ENCODE measurements around the gene TBPL1.

Gene TBPL1

DNA sequence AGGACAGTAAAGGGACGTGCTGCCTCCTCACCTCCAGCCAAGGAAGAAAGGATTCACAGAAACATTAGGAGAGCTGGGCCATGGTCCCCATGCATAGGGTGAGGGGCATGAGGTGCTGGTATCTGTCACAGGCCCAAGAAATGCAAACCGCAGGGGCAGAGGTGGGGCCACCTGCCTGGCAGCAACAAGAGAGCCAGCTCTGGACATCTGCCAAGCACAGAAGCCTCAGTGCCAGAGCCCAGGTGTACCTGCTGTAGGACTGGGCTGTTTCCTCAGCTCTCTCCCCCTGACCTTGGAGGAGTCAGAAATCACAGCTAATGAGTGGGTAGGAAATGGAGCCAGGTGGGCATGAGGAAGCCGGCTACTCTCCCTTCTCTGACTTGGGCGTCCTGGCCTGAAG is 54.1 kb downstream of the TBPL1 start:
- no peak for DNase-seq (ENCODE audit: low spot score)

DNA sequence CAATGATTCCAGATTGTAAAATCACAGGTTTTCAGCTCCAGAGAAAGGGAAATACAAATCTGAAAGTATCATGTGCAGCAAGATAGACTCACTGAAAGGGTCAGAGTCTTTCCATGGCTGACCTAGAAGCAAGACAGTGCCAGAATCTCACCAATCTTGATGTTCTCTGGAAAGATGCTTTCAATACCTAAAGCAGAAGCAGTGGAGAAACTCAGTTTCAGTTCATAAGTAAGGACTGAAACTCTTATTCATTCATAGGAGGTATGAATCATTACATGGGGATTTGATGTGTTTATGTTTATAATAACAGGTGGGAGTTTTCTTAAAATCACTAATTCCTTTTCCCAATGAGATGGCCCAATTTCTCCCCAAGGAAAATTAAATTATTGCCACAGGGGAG is 56.9 kb downstream of the TBPL1 start:
- DNase-seq (ENCODE audit: low spot score): no peak

DNA sequence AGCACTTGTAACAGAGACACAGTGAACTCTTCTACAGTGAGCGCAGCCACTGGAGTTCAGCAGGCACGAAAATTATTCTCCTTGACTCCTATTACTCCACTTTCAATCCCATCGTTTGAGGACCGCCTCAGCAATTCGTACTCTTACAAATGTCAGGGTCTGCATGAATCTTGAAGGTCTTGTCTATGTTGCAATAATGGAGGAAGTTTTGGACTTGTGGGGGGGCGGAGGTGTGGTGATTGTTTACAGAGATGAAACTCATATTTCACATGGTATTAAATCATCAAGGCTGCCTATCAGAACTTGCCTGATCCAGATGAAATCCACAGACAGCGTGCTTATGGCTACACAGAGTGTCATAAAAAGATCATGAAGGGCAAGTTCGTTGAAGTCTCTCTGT is 57.4 kb downstream of the TBPL1 start:
- no peak for DNase-seq (ENCODE audit: low spot score)

DNA sequence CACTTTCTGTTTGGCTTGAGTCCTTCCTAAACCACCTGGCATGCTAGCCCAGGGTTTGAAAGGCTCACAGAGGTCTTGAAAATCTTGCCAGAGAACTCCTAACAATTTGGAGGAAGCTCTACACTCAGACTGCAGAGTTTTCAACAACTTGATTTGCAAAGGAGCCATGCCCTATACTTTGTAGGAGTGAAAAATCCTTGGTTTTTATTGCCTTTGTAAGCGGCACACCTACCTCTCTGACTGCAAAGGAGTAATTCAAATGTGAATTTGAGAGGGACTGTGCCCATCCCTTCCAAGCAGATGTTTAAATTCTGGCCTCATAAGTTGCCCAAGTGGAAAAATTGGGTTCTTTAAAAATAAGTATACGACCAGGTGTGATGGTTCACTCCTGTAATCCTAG is 58.0 kb downstream of the TBPL1 start:
- DNase-seq (ENCODE audit: low spot score): no peak

DNA sequence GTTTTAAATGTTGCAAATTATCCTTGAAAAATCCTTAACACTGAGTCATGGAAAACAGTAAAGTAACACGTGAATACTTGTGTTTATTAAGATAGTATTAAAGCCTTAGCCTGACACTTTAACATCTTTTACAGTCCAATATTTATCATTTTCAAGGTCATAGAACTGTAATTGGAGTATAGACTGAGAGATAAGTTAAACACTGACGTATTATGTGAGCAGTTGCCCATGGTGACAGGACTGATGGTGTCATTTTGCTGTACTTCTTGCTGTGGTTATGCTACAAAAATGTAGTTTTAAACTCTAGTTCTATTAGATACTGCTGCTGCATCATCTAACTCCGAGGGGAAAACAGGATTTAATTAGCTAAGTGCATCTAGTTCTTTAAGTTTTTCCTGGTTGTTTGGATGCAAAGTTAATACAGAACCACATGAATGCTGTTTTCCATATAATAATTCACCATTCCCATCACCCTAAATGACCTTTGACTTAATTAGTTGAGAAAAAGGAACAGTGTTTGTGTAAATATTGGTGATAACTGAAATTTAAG is 61.6 kb downstream of the TBPL1 start:
- DNase-seq (ENCODE audit: low spot score): no peak

DNA sequence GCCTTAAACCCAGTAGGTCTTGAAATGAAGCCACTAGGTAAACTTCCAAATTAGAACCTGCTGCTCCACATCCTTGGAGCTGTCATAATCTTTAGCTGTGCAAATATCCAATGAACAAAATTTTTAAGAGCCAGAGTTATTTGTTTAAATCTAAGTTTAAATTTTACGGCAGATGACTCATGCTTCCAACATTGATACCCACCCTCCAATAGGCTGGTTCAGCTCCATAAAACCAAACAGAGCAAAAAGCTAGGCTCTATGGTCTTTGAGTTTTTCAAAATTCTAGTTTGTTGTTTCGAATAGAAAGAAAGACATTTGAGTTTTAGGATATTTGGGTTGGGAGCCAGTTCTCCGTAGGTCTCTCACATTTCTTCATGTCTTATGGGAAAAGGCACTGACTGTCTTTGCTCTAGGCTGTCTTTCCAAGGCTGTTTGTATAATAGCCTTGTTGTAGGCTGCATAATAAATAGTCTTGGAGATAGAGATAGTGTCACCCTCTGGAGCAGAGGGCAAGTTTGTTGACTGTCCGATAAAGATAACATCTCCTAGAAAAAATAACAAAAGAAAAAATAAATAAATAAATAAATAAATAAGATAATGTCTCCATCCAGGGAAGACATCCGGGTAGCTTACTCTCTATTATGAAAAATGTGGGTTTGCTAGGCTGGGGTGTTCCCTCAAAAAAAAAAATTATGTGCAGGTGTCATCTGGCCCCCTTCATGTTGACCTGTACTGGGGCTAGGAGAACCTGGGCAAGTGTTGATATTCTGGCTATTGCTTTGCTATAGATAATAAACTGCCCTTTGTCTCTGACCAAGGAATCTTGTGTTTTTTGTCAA is 62.9 kb downstream of the TBPL1 start:
- DNase-seq (ENCODE audit: low spot score): no peak

DNA sequence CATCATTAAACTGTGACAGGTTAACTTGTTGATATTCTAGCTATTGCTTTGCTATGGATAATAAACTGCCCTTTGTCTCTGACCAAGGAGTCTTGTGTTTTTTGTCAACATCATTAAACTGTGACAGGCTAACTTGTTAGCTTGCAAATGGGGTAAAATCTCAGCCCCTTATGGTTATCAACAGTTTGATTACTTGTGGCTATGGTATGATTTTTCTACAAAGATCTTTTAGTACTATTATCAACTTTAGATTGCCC is 63.5 kb downstream of the TBPL1 start:
- no peak for DNase-seq (ENCODE audit: low spot score)

DNA sequence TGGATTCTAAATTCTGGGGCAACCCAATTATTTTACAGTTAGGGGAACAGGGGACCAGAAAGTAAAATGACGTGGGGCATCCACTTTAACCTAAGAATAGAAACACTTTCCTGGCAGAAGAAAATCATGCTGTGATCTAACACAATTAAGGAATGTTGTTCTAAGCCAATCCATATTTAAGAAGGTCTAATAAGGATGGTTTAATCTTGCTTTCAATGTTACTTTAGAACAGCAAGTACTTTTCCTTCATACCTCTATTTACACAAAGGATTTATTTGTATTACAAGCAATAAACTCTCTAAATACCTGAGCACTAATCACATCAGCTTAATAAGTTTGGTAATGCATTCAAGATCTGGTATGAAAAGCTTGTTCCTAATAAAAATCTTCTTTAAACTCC is 67.0 kb downstream of the TBPL1 start:
- no peak for DNase-seq (ENCODE audit: low spot score)

DNA sequence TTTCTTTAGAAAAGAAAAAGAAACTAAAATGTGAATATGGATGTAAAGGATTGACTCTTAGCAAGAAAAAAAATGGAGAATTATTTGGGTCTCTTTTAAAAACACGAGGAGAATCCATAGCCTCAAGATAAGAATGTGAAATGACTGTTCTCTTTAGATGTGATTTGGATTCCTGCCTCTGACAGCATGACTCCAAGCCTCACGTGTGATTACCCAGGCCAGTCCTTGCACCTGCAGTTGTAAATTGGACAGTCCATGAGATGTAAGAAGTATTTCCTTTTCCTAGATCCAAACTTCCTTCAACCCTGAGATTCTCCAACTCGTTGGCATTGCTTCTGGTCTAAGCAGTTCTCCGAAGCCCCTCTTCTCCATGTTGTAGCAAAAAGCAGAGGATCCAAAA is 67.5 kb downstream of the TBPL1 start:
- no peak for DNase-seq (ENCODE audit: low spot score)

DNA sequence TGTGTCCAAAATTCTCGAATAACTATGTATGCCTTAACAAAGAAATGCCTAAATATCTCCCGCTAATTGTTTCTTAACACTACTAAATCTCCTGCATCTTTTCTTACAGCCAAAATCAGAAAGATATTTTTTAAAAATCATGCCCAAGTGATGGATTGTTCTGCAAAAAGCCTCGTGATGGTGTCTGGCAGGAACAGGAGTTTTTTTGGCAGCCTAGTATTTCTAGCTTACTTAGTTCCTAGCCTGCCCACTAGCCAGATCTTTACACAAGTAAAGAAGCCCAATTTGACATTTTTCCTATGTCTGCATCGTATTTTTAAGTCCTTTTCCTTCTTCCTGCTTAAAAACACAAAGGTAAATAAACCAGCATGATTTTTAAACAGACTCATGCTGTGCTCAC is 67.9 kb downstream of the TBPL1 start:
- no peak for DNase-seq (ENCODE audit: low spot score)

DNA sequence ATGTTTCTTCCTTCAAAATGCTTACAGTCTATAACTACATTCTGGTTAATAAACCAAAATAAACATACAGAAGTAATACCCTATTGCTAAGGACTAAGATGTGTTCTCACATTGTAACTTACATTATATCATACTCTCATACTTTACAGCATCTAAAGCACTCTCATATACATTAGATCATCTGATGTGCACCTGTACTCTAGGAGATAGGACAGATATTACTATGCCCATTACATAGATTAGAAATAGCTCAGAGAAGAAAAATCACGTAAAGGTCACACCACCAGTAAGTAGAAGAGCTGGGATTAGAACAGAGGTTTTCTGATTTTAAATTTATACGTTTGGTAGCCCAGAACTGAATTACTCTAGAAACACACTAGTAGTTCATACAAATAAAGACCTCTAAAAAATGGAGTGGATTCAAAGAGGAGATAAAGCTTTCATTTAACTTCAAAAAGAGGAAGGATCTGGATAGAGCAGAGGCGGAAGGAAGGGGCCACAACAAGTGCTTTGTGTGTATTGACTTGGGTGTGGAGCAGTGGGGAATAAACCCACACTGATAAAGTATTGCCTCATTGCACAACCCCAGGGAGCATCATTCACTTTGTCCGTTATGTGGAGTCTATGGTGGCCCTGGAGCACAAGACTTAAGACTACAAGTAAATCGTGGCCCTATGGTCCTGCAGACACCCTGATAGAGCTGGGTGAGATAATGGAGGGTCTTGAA is 68.5 kb downstream of the TBPL1 start:
- no peak for DNase-seq (ENCODE audit: low spot score)

DNA sequence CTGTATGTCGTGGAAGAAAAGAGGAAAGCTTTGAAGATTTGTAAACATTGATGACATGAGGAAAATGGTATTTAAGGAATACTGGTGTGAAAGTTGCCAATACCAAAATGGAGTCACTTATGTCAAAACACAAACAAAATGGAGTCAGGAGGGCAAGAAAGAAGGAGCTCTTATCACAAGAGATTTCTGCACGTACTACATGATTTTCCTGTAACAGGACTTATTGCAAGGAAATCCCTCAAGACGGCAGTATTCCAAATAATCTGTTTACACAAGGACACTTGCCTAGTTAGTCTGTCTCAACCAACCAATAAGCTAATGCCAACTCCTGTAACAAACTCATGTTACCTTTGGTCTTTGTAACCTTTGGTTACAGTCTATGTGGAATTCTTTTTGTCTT is 69.6 kb downstream of the TBPL1 start:
- no peak for DNase-seq (ENCODE audit: low spot score)

DNA sequence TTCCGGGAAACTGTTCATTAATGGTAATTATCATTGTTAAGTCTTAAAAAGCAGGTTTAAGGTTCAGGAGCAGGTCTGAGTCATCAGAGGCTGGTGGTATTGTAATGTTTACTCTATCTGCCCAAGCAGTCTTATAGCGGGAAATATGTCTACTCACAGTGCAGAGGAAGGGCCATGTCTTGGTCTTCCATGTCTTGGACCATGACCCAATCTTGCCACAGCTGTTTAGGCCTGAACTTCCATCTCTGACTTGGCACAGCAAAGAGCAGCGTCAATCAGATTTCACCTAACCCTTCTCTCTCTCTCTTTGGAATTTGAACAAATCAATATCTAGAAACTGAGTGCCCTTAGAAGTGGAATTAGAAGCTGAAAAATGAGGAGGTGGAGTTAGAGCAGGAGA is 73.6 kb downstream of the TBPL1 start:
- DNase-seq (ENCODE audit: low spot score): no peak

DNA sequence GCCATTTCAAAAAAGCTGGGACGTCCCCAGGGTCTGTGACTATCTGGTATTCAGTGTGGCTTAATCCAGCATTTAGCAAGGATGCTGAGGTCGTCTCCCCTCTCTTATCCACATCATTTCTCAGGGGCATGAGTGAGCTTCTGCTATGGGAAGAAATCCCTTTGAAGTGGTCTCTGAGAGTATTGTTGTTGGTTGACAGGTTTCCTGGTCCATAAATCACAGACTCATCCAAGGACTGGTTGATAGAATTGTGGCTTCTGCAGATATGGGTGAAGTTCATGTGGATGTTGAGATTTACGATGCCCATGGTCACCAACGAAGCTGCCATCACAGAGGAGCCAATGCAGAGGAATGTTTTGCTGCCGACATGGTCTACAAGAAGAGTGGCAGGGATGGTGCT is 75.4 kb downstream of the TBPL1 start:
- DNase-seq (ENCODE audit: low spot score): no peak

DNA sequence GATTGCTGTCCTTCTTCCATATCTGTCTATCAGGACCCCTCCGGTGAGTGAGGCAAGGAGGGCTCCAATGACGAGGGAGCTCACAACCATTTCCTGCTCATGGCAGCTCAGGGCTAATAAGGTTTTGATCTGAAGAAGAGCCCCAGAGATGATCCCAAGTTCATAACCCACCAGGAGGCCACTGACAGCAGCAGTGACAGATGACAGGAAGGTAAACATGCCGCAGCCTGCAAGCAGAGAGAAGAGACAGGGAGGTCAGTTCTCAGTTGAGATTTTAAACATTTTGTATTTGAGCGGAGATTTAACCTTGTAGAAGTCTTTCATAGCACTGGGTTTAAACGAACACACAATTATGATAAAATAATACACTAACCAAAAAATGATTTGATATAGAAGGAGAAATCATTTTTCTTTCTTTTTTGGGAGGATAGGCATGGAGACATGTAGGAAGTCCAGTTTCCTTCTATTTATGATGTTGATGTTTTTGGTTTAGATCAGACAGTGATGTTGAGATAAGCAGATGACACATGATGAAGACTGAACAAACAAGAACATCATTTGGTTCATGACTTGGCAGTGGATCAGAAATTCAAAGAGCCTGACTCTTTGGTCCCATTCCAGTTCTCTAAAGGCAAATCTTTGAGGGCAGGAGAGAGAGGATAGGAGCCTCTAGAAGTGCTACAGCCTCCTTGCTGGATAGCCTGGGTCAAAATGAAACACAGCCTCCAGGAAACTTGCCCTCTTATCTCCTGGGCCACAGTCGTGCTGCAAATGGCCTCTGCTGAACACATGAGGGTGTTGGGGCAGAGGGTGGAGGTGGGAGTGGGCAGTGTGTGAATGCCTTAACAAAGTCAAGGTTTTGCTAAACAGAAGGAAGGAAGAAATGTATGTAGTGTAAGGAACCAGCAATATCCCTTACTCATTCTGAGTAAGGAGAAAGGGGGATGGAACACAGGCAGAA is 76.8 kb downstream of the TBPL1 start:
- DNase-seq (ENCODE audit: low spot score): no peak

DNA sequence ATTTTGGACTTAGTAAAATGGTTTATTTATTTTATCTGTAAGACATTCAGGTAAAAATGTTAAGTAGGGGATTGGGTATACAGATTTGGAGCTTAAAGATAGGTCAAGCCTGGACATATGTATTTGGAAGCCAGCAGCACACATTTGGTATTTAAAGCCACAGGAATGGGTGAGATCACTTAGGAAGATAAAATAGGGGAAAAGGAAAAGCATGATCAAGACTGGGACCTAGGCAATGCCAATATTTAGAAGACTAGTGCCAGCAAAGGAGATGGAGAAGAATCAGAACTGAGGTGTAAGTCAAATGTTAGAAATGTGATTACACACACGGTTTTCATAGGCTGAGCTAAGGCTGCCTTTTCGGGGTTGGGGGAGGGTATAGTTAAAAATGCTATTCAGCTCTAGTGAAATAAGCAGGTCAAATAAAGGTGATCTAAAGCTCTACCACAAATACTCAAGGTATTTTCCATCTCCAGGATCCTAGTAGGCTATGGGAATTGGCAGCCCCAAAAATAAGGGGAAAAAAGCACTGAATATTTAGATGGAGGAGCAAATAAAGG is 78.8 kb downstream of the TBPL1 start:
- DNase-seq (ENCODE audit: low spot score): no peak

DNA sequence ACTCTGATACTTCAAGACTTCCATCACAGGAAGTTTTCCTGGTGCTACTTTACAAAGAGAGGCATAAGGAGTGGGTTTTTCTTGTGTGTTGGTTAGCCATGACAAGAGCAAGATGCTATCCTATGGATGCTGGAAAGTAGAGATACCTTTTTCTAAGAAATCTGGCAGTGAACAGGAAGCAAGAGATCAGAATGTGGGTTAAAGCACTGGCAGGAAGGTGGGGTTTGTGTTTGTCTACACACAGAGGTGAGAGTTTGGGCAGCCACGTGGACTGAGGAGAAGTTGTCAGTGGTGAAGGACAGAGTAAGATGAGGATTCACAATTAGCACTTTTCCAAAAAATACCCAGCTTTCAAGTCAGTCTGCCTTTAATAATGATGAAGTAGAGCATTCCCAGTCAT is 81.5 kb downstream of the TBPL1 start:
- no peak for DNase-seq (ENCODE audit: low spot score)

DNA sequence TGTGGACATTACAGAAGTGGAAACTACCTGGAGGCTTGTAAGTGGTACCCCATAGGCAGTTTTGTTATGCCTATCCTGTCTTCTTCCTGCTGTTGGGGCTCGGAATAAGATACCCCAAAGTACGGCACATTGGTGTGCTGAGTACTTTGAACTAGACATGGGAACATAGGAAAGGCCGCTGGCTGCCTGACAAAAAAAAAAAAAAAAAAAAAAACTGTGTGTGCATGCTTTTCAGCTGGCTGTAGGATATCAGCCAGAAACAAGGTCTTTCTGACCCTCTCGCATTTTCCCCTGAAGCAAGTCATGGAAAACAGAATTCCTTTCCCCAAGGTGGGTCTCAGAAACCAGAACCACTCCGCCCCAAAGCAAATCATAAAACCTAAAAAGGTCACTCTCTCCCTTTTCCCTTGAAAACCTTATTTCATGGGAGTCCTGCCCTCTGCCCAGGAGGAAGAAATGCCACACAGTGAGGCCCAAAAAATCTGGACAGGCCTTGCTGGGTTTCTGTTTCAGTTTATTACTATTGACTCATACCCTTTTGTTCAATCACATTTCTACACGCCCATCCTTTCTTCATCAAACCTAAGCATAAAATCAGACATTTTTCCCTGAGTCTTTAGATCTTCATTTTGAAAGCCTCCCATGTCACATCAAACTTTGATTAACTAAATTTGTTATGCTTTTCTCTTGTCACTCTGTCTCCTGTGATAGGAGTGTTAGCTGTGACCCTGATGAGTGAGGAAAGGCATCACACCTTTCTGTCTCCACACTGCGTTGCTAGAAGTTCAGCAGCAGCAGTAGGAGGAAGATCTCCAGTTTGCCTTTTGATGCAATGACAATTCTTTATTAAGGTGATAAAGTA is 82.2 kb downstream of the TBPL1 start:
- no peak for DNase-seq (ENCODE audit: low spot score)

DNA sequence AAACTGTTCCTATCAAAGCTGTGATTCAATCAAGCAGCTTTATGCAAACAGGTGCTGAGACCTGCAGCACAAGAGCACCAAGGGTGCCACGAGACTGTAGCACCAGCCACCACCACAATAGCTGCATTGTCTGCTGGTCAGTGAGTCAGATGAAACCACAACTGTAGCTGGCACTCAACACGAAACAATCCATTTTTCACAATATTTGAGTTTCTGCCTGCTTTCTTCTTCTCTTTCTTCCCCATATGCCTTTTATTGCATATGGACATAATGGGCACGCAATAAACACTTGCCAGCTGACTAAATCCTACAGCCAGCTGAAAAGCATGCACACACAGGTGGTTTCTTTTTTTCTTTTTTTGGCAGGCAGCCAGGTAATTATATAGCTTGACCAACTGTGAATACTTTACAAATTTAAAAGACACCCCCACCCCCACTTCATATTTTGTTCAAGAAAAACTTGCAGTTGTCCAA is 82.8 kb downstream of the TBPL1 start:
- no peak for DNase-seq (ENCODE audit: low spot score)

DNA sequence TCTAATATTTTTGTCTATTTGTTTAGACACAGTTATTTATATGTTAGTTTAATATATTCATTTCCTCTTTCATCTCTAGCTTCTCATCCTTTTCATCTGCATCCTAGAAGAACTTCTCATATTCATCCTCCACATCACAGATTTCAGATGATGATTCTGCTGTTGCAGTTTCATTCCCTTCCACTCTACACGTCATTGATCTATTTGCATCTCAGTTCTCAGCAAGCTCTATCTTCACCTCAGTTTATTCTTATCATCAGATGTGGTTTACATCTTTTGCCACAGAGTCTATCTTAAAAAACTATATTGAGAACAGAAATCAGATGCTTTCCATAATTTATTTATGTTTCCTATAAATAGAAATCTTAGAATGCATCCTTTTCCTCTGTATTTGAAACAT is 86.1 kb downstream of the TBPL1 start:
- DNase-seq (ENCODE audit: low spot score): no peak

All from CD4-positive, alpha-beta T cell treated with Interleukin-15 for 4 hours (primary cell).